ENCODE results near the gene ZNF674. TPM values are rescaled to one million over a fixed set of nuclear protein-coding genes. Genes with fewer than 3 reads are reported as not detected.
"Not testable (repeated sequence)": the region's sequence is repeated elsewhere in the genome, so short reads cannot be mapped to it uniquely, and the experiment has no call there.

ZNF674 gene
- total RNA-seq, 1 donor: 7.3 TPM

- no peak overlapping the region for H3K4me3 ChIP-seq (ENCODE audit: low read depth, low read length)
- DNase-seq (ENCODE audit: low read depth): no peak
- no peak for TF ChIP-seq CTCF (IDR thresholded peaks at IDR 0.05; ENCODE audit: insufficient read depth, low read depth, low read length)
Measured at GRCh38 chrX:46553935-46554334, 8.7 kb upstream of the ZNF674 start.

GRCh38 chrX:46551494-46552128 lies 6.4 kb upstream of the ZNF674 start:
- no peak for TF ChIP-seq CTCF (IDR thresholded peaks at IDR 0.05; ENCODE audit: insufficient read depth, low read depth, low read length)
- peak; percentile 72 for DNase-seq (ENCODE audit: low read depth)
- H3K4me3 ChIP-seq (ENCODE audit: low read depth, low read length): no peak overlapping the region

GRCh38 chrX:46549914-46550313 lies 4.7 kb upstream of the ZNF674 start:
- TF ChIP-seq CTCF (IDR thresholded peaks at IDR 0.05; ENCODE audit: insufficient read depth, low read depth, low read length): no peak
- H3K4me3 ChIP-seq (ENCODE audit: low read depth, low read length): no peak overlapping the region
- no peak for DNase-seq (ENCODE audit: low read depth)

- DNase-seq (ENCODE audit: low read depth): peak; percentile 75
- H3K4me3 ChIP-seq (ENCODE audit: low read depth, low read length): no peak overlapping the region
- no peak for TF ChIP-seq CTCF (IDR thresholded peaks at IDR 0.05; ENCODE audit: insufficient read depth, low read depth, low read length)
Measured at GRCh38 chrX:46547857-46548256, 2.6 kb upstream of the ZNF674 start.

GRCh38 chrX:46544527-46544926 lies 694 bp downstream of the ZNF674 start:
- peak overlapping the region; percentile 82 for H3K4me3 ChIP-seq (ENCODE audit: low read depth, low read length)
- not testable (repeated sequence) for DNase-seq (ENCODE audit: low read depth)

GRCh38 chrX:46543441-46543840 lies 1.8 kb downstream of the ZNF674 start:
- DNase-seq (ENCODE audit: low read depth): no peak
- TF ChIP-seq CTCF (IDR thresholded peaks at IDR 0.05; ENCODE audit: insufficient read depth, low read depth, low read length): no peak
- H3K4me3 ChIP-seq (ENCODE audit: low read depth, low read length): no peak overlapping the region

GRCh38 chrX:46531442-46531841 lies 13.8 kb downstream of the ZNF674 start:
- no peak for TF ChIP-seq CTCF (IDR thresholded peaks at IDR 0.05; ENCODE audit: insufficient read depth, low read depth, low read length)
- no peak for DNase-seq (ENCODE audit: low read depth)
- H3K4me3 ChIP-seq (ENCODE audit: low read depth, low read length): no peak overlapping the region

- not testable (repeated sequence) for H3K4me3 ChIP-seq (ENCODE audit: low read depth, low read length); DNase-seq (ENCODE audit: low read depth)
Measured at GRCh38 chrX:46530404-46530908, 14.8 kb downstream of the ZNF674 start.

- not testable (repeated sequence) for DNase-seq (ENCODE audit: low read depth); H3K4me3 ChIP-seq (ENCODE audit: low read depth, low read length)
Measured at GRCh38 chrX:46529740-46530403, 15.3 kb downstream of the ZNF674 start.

GRCh38 chrX:46528640-46529039 lies 16.6 kb downstream of the ZNF674 start:
- not testable (repeated sequence) for DNase-seq (ENCODE audit: low read depth); H3K4me3 ChIP-seq (ENCODE audit: low read depth, low read length)
